GM18858 (cell line): ENCODE results near the gene CDIPT.
"Not testable (repeated sequence)": the region's sequence is repeated elsewhere in the genome, so short reads cannot be mapped to it uniquely, and the experiment has no call there.

Experiments
- ATAC-seq: cut with Tn5 transposase; IDR thresholded peaks from one replicate; pipeline ENCODE4 v1.9.1; 2021; ENCODE audit not compliant: unreplicated experiment

Gene CDIPT

DNA sequence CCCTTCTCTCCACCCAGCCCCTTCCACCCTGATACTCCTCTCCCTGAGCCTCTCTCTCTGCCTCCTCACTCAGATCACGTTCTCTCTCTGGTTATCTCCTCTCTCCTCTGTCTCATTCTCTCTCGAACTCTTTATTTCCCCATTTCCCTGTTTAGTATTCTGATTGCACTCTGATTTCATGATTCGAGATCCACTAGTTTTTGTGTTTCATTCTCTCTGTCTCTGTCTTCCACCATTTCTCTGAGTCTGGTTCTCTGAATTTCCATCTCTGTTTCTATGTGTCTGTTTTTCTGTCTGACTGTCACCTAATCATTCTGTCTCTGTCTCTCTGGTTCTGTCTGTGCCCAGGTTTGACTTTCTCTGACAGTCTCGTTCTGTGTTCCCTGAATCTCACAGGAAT, 34.3 kb upstream of the CDIPT start:
- ATAC-seq = no peak

- ATAC-seq = no peak
Observed at GRCh38 chr16:29896841-29897240, 33.8 kb upstream of the CDIPT start.

DNA sequence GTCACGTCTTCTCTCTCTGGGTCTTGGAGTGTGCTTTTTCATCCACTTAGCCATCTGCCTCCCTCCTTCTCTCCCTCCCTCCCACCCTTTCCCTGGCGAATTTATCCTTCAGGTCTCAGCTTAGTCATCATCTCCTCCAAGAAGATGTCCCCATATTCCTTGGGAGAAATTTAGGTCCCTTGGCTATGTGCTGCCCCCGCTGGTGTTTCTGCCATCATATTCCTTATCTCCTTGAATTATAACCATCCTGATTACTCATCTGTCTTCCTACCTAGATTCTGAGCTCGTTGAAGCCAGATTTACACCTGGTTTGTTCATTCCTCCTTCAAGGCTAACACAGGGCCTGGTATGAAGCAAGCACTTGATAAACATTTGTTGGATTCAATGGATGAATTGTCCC, 31.3 kb upstream of the CDIPT start:
- ATAC-seq = no peak

- ATAC-seq = no peak
Observed at GRCh38 chr16:29893553-29893952, 30.5 kb upstream of the CDIPT start.

DNA sequence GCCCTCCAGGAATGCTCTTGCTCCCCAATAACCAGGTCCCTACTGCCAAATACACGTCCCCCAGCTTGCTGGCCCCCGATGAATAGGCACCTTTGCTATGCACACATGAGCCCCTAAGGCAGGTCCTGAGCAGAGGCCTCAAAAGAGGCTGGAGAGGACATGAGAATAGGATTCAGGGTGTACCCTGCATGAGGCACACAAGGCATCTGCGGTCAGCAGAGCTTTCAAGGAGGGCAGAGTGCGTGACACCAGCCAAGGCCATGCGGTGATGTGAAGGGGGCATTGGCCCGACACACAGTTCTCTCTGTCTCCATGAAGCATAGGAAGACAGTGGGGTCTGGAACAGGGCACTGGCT, 29.4 kb upstream of the CDIPT start:
- ATAC-seq = no peak

DNA sequence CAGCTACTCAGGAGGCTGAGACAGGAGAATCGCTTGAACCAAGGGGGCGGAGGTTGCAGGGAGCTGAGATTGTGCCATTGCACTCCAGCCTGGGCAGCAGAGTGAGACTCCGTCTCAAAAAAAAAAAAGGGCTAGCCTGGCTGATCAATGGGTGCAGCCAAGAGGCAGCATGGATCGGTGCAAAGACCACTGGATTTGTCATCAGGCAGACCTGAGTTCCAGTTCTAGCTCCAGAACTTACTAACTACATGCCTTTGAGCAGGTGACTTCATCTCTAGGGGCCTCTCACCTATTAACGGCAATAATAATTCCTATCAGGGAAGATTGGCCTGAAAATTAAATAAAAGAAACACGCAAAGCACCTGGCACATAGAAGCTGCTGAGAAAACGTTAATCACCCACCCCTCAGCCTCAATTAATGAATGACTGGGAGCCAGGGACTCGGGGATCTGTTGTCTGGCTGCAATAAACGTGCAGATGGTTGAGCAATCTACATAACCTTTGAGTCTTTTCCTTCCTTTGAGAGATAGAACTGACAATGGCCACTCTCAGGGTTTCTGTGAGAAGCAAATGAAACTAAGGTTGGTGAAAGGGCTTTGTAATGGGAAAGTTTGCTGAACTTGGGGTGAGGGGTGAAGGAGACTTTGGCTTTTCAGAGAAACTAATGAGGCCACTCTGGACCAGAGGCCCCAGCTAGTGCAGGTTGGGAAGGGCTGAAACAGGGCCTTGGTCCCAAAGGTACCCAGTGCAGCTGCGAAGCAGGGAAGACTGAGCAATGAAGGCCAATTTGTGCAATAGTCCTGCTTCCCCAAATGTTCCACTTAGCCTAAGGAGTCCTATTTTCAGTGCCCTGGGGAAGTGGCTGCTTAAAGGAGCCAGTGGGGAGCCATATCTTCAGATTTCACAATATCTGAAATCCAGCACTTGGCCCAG, 28.8 kb upstream of the CDIPT start:
- no peak for ATAC-seq

DNA sequence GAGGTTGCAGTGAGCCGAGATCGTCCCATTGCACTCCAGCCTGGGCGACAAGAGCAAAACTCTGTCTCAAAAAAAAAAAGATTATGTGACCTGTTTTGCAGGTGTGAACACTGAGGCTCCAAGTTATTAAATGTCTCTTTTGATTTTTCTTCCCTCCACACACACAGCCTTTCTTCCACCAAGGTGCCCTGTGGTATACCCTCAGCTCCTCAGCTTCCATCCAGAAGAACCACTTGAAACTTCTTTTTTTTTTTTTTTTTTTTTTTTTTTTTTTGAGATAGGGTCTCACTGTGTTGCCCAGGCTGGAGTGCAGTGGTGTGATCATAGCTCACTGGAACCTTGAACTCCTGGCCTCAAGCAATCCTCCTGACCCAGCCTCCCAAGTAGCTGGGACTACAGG, 26.3 kb upstream of the CDIPT start:
- ATAC-seq = not testable (repeated sequence)

DNA sequence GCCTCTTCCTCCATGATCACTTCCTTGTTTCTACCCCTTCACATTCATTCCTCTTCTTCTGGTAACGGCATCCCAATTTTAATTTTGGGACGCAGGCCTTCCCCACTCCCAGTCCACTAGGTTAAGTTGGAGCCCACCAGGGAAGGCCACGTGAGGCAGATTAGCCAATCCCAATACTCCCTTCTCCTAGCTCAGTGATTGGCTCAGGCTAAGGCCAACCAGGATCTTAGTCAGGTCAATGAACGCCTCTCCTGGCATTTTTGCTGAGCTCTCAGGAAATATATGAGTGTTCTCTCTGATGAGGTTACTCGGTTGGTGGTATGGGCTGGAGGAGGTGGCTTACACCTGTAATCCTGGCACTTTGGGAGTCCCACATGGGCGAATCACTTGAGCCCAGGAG, 21.0 kb upstream of the CDIPT start:
- no peak for ATAC-seq

DNA sequence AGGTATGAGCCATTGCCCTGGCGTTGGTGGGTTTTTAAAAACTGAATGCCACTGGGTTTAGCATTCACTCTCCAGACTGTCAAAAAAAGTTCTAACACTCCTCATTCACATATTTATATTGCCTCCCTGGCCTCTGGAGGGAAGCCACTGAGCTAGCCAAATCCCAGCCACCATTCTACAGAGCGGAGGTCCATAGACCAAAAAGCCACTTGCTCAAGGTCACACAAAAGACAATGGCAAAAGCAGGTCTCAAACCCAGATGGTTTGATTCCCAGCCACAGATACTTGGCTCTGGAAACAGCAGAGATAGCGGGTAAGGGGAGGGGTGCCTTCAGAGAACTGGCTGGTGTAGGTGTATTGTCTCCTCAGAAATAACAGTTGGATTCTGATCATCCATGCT, 18.0 kb upstream of the CDIPT start:
- no peak for ATAC-seq

- ATAC-seq = no peak
Observed at GRCh38 chr16:29878172-29878571, 15.1 kb upstream of the CDIPT start.

- no peak for ATAC-seq
Observed at GRCh38 chr16:29877266-29877961, 14.4 kb upstream of the CDIPT start.

GRCh38 chr16:29876594-29877249, 13.7 kb upstream of the CDIPT start:
- ATAC-seq = no peak

GRCh38 chr16:29876217-29876593, 13.2 kb upstream of the CDIPT start:
- no peak for ATAC-seq

- no peak for ATAC-seq
Observed at GRCh38 chr16:29875206-29875605, 12.2 kb upstream of the CDIPT start.

GRCh38 chr16:29873319-29873718, 10.3 kb upstream of the CDIPT start:
- no peak for ATAC-seq

- no peak for ATAC-seq
Observed at GRCh38 chr16:29871822-29872546, 9.0 kb upstream of the CDIPT start.

GRCh38 chr16:29869067-29869466, 6.0 kb upstream of the CDIPT start:
- not testable (repeated sequence) for ATAC-seq

DNA sequence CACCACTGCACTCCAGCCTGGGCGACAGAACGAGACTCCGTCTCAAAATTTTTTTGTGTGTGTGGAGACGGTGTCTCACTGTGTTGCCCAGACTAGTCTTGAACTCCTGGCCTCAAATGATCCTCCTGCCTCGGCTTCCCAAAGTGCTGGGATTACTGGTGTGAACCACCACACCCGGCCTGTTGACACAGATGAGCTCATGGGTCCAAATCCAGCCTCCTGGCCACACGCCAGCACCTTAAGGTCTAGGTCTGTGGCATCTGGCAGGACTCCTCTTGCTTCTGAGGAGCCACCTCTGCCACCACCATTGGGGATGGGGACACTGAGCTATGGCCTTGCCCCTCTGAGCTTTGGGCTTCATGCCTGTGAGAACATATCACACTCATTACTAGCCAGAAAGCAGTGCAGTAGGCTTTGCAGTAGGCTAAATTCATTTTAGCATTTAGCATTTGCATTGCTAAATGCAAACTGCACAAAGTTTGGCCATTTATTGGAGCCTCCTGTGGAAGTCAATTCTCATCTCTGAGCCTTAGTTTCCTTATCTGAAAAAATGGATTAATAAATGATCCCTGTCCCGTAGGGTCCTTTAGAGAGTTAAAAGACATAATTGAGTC, 5.5 kb upstream of the CDIPT start:
- ATAC-seq = no peak

DNA sequence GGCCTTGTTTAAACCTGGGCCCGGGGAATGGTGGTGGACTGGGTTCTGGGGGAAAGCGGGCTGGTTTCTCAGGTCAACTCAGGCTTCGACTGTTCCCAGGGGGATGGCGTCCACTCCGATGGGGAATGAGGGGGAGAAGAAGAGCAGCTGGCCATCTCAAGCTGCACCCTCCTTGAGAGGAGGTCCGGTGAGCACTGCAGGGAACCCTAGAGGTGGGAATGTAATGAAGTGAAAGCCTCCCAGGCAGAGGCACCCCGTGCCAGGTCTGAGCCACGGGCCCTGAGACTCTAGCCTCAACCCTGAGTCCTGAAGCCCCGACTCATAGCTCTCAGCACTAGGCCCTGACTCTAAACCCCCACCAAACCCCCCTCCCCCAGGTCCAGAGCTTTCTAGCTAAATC, 1.2 kb upstream of the CDIPT start:
- ATAC-seq = no peak

DNA sequence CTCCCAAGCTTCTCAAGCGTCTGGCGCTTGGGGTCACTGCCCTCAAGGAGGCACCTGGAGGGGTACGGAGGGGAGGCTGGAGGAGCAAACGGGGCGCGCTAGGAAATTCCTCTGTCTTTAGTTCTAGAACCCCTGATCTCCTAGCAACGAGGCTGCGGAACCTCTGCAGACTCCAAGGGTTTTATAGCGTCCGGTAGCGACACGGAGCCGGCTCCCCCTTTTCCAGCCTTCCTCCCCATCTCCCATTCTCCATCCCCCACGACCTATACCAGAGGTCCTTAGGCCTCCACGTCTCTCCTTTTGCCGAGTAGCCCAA, 601 bp upstream of the CDIPT start:
- ATAC-seq = no peak

DNA sequence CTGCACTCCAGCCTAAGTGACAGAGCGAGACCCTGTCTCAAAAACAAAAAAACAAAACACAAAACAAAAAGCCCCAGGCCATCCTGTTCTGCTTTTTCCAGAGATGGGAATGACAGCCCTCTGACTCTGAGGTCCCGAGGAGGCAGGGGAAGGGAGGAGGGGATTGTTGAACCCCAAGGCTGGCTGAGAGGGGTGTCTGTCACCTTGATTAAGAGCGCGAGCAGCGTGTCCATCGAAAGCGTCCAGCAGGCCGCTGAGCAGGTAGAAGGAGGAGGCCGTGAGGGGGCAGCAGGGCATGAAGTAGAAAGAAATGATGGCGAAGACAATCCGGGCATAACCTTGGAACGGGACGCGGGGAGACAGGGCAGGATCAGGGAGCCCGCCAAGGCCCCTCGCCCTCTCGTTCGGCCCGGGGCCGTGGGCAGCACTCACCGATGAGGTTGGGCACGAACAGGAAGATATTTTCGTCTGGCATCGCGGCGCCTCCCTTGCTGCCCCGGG, 593 bp downstream of the CDIPT start:
- no peak for ATAC-seq
